Bronchial epithelial cell (primary cell): ENCODE data around the gene BRD3OS. TPM values are rescaled to one million over a fixed set of nuclear protein-coding genes. Genes with fewer than 3 reads are reported as not detected.
"Not testable (repeated sequence)": the region's sequence is repeated elsewhere in the genome, so short reads cannot be mapped to it uniquely, and the experiment has no call there.

Experiments used
- DNase-seq: peaks from one replicate; pipeline ENCODE4 v3.0.0-alpha.2; 2010; ENCODE audit warnings: low read depth
- FAIRE-seq: peaks from 2 replicates; lab custom pipeline; 2011; peaks lifted over from hg19 to GRCh38; lab: Jason Lieb, UNC
- H3K27me3 ChIP-seq: 2 replicates; pipeline ENCODE4 v1.5.1; 2011; ENCODE audit warnings: low read length; ENCODE audit not compliant: control insufficient read depth, insufficient read depth
- H3K36me3 ChIP-seq: 2 replicates; pipeline ENCODE4 v1.5.1; 2011; ENCODE audit warnings: low read length; ENCODE audit not compliant: control insufficient read depth, insufficient read depth
- H3K4me3 ChIP-seq: 2 replicates; pipeline ENCODE4 v1.5.1; 2011; ENCODE audit warnings: mild to moderate bottlenecking, low read depth, low read length, control low read depth
- total RNA-seq: library from RNA; depleted of rRNA; stranded (reverse); fragments of >200 nt; gene quantifications from 2 replicates; pipeline ENCODE4 v1.2.1, GENCODE V29; 2014
- TF ChIP-seq, protein P1 (sequence below): IDR thresholded peaks from 2 replicates; pipeline ENCODE4 v1.5.1; 2011; ENCODE audit warnings: mild to moderate bottlenecking, moderate library complexity, low read length, control low read depth, inconsistent platforms; ENCODE audit not compliant: insufficient read depth, severe bottlenecking

The BRD3OS gene
- total RNA-seq, 1 donor from 2014 or later, result 5.8 TPM

DNA sequence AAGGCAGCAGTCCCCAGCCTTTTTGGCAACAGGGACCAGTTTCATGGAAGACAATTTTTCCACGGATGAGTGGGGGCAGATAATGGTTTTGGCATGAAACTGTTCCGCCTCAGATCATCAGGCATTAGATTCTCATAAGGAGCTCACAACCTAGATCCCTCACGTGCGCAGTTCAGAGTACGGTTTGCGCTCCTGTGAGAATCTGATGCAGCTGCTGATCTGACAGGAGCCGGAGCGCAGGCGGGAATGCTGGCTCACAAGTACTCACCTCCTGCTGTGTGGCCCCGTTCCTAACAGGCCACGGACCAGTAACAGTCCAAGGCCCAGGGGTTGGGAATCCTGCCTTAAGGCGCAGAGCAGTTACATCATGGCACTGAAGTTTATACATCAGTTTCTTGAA is 45.9 kb downstream of the BRD3OS start:
- TF ChIP-seq, protein P1, sequence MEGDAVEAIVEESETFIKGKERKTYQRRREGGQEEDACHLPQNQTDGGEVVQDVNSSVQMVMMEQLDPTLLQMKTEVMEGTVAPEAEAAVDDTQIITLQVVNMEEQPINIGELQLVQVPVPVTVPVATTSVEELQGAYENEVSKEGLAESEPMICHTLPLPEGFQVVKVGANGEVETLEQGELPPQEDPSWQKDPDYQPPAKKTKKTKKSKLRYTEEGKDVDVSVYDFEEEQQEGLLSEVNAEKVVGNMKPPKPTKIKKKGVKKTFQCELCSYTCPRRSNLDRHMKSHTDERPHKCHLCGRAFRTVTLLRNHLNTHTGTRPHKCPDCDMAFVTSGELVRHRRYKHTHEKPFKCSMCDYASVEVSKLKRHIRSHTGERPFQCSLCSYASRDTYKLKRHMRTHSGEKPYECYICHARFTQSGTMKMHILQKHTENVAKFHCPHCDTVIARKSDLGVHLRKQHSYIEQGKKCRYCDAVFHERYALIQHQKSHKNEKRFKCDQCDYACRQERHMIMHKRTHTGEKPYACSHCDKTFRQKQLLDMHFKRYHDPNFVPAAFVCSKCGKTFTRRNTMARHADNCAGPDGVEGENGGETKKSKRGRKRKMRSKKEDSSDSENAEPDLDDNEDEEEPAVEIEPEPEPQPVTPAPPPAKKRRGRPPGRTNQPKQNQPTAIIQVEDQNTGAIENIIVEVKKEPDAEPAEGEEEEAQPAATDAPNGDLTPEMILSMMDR, result no peak
- Histone ChIP-seq H3K4me3 (no peak overlapping the region), H3K27me3 (peaks cover 11% of the 10 kb centered on the region), H3K36me3 (no peaks in the 10 kb centered on the region)
- DNase-seq, result no peak
- no peak for FAIRE-seq

DNA sequence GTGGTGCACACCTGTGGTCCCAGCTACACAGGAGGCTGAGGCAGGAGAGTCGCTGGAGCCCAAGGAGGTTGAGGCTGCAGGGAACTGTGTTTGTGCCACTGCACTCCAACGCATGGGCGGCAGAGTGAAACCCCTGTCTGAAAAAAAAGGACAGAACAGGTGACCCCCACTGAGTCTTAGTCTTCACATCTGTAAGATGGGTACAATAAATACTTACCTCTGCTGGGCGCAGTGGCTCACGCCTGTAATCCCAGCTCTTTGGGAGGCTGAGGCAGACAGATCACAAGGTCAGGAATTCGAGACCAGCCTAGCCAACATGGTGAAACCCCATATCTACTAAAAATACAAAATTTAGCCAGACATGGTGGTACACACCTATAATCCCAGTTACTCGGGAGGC is 47.4 kb downstream of the BRD3OS start:
- FAIRE-seq, H3K4me3 ChIP-seq, DNase-seq, H3K36me3 ChIP-seq: not testable (repeated sequence)
- peaks cover 11% of the 10 kb centered on the region for H3K27me3 ChIP-seq

DNA sequence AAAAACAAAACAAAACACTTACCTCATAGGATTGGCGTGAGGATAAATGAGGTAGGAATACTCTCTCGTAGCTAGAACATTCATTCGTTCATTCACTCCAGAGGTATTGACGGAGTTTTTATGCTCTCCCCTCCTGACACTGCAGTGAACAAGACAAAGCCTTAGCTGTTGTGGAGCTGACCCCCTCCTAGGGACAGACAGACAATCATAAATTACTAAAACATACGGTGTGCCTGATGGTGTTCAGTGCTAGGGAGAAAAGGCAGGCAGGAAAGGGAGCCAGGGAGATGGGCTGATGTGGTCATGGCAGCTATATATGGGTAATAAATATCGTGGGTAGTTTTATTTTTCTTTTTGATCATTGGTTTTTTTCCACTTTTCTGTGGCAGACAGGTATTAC is 48.2 kb downstream of the BRD3OS start:
- no peak for DNase-seq
- H3K4me3 ChIP-seq, result no peak overlapping the region
- TF ChIP-seq, protein P1, result no peak
- H3K27me3 ChIP-seq, result peaks cover 11% of the 10 kb centered on the region
- no peaks in the 10 kb centered on the region for H3K36me3 ChIP-seq
- no peak for FAIRE-seq

DNA sequence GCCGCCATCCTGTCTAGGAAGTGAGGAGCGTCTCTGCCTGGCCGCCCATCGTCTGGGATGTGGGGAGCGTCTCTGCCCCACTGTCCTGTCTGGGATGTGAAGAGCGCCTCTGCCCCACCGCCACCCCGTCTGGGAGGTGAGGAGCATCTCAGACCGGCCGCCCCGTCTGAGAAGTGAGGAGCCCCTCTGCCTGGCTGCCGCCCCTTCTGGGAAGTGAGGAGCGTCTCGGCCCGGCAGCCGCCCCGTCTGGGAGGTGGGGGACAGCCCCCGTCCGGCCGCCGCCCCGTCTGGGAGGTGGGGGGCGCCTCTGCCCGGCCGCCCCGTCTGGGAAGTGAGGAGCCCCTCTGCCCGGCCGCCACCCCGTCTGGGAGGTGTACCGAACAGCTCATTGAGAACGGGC is 50.4 kb downstream of the BRD3OS start:
- not testable (repeated sequence) for H3K4me3 ChIP-seq, H3K27me3 ChIP-seq, FAIRE-seq, DNase-seq, H3K36me3 ChIP-seq

DNA sequence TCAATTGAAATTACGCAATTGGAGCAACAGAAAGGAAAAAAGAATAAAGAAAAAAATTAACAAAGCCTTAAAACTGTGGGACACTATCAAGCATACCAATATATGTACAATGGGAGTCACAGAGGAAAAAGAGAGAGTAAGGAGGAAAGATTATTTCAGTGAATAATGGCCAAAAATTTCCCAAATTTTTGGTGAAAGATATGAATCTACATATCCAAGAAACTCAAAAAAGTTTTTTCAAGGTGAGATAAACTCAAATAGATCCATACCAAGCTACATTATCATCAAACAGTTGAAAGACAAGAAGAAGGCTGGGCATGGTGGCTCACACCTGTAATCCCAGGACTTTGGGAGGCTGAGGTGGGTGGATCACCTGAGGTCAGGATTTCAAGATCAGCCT is 51.4 kb downstream of the BRD3OS start:
- H3K27me3 ChIP-seq, result no peaks in the 10 kb centered on the region
- H3K36me3 ChIP-seq, result no peaks in the 10 kb centered on the region
- FAIRE-seq (no peak), DNase-seq (no peak)
- TF ChIP-seq, protein P1, result no peak
- no peak overlapping the region for H3K4me3 ChIP-seq

Other genes with a start within 250 kb of the BRD3OS start
- 23.0 and 46.6 TPM in 2 replicates for gene VAV2, start 33.2 kb upstream of the BRD3OS start, total RNA-seq
- 4.5 and 6.5 TPM in 2 replicates for gene BRD3, start 42.5 kb downstream of the BRD3OS start, total RNA-seq
- gene WDR5, start 110.6 kb downstream of the BRD3OS start, total RNA-seq, result 16.1 TPM in 2 replicates
- not detected in 2 replicates for gene RNU6ATAC, start 139.1 kb downstream of the BRD3OS start, total RNA-seq